IPS-15b (cell line): Measurements from ENCODE around the gene PMM2.
"Not testable (repeated sequence)": the region's sequence is repeated elsewhere in the genome, so short reads cannot be mapped to it uniquely, and the experiment has no call there.

Experiments used
- H3K27me3 ChIP-seq: one replicate; pipeline ENCODE4 v1.6.1; 2013; ENCODE audit warnings: low read length; ENCODE audit not compliant: control insufficient read depth, insufficient read depth
- H3K36me3 ChIP-seq: one replicate; pipeline ENCODE4 v1.6.1; 2013; ENCODE audit warnings: low read length; ENCODE audit not compliant: control insufficient read depth, insufficient read depth
- H3K4me1 ChIP-seq: one replicate; pipeline ENCODE4 v1.6.1; 2013; ENCODE audit warnings: mild to moderate bottlenecking, low read length; ENCODE audit not compliant: control insufficient read depth, insufficient read depth
- H3K4me3 ChIP-seq: one replicate; pipeline ENCODE4 v1.5.1; 2013; ENCODE audit warnings: low read depth, low read length
- H3K9ac ChIP-seq: one replicate; pipeline ENCODE4 v1.6.1; 2013; ENCODE audit warnings: low read depth, mild to moderate bottlenecking, low read length
- H3K9me3 ChIP-seq: one replicate; pipeline ENCODE4 v1.6.1; 2013; ENCODE audit warnings: mild to moderate bottlenecking, low read length; ENCODE audit not compliant: control insufficient read depth, insufficient read depth

PMM2 gene

DNA sequence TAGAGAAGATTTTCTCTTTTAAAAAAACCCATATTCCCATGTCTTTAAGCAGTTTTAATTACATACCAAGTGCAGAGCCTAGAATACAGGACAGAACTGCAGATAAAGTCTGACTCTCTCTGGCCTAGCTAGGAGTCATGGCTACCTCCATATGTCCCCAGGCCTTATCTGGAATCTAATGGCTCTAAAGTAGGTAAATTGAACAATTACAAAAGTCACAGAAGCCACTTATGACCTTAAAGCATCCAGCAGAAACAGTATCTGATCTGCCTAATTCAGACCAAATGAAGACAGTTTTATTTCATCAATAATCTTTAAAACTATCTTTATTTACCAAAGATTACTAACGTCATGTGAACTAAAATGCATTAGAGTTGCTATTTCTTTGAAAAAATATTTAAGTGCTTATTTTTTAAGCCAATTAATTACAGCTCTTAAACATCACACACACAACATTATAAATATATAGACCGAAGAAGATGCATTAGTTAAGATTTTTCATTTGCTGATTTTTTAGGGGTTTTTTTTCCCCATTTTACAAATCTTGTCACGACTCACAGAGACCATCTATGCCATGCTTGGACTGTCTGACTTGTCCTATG is 28.7 kb downstream of the PMM2 start:
- Histone ChIP-seq H3K27me3 (no peaks in the 10 kb centered on the region), H3K4me3 (no peak overlapping the region), H3K9ac (no peak overlapping the region), H3K9me3 (no peaks in the 10 kb centered on the region), H3K36me3 (peaks cover 11% of the 10 kb centered on the region), H3K4me1 (peaks cover 11% of the 10 kb centered on the region)

DNA sequence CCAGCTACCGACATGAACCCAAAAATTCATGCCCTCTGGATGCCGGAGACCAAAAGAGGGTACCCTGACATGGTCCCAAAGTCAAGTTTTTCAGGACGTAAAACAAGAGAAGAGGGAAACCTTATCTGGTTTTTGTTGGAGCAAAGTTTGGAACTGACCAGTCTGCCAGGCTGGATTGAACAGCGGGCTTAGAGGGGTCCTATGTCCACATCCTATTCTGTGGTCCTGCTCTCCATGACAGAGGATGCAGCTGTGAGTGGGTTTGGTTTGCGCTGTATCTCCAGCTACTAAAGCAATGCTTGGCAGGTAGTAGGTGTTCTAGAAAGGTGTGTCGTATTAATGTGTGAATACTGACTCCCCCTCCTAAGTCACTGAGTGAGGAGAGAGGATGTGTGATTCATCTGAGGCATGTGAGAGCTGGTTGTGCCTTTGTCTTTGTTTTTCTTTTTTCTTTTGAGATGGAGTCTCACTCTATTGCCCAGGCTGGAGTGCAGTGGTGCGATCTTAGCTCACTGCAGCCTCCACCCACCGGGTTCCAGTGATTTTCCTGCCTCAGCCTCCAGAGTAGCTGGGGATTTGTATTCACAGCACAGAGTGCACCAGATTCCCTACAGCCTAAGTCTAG is 31.0 kb downstream of the PMM2 start:
- H3K36me3 ChIP-seq = peaks cover 11% of the 10 kb centered on the region
- H3K27me3 ChIP-seq = no peaks in the 10 kb centered on the region
- H3K9ac ChIP-seq = no peak overlapping the region

GRCh38 chr16:8831450-8831849 is 33.8 kb downstream of the PMM2 start:
- Histone ChIP-seq H3K4me1 (peaks cover 15% of the 10 kb centered on the region), H3K4me3 (peak overlapping the region; percentile 19), H3K36me3 (peaks cover 5% of the 10 kb centered on the region), H3K27me3 (no peaks in the 10 kb centered on the region), H3K9me3 (no peaks in the 10 kb centered on the region), H3K9ac (peak overlapping the region; percentile 49)

More for the DNA sequence above, 31.0 kb downstream of the PMM2 start:
- no peaks in the 10 kb centered on the region for H3K9me3 ChIP-seq
- no peak overlapping the region for H3K4me3 ChIP-seq
- peaks cover 15% of the 10 kb centered on the region for H3K4me1 ChIP-seq

GRCh38 chr16:8831871-8832716 is 34.5 kb downstream of the PMM2 start:
- no peaks in the 10 kb centered on the region for H3K9me3 ChIP-seq
- H3K9ac ChIP-seq = peak overlapping the region; percentile 85
- peak overlapping the region; percentile 27 for H3K4me3 ChIP-seq
- peaks cover 15% of the 10 kb centered on the region for H3K4me1 ChIP-seq
- H3K36me3 ChIP-seq = peaks cover 5% of the 10 kb centered on the region
- no peaks in the 10 kb centered on the region for H3K27me3 ChIP-seq

GRCh38 chr16:8832717-8833105 is 35.1 kb downstream of the PMM2 start:
- no peaks in the 10 kb centered on the region for H3K9me3 ChIP-seq

DNA sequence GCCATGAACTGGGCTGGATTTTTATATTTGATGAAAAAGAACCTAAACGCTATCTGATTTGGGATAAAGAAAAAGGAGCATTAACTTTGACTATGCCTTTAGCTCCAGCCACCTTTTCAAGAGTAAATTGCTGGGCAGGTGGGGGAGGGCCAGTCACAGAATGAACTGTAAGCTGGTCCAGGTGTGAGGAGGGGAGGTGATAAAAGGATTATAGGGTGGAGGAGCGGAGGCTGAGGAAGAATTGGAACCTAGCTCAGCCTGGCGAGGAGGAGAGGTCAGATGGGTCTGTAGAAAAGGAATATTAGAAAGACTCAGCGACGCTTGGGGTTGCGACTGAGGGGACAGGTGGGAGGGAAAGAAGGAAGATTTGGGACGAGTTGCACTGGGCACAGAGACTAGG is 39.2 kb downstream of the PMM2 start:
- H3K9me3 ChIP-seq, H3K27me3 ChIP-seq, H3K4me1 ChIP-seq, H3K9ac ChIP-seq, H3K4me3 ChIP-seq, H3K36me3 ChIP-seq: not testable (repeated sequence)

More at GRCh38 chr16:8832717-8833105, 35.1 kb downstream of the PMM2 start:
- no peaks in the 10 kb centered on the region for H3K27me3 ChIP-seq
- peaks cover 17% of the 10 kb centered on the region for H3K4me1 ChIP-seq
- no peak overlapping the region for H3K4me3 ChIP-seq
- peaks cover 5% of the 10 kb centered on the region for H3K36me3 ChIP-seq
- peak overlapping the region; percentile 85 for H3K9ac ChIP-seq

GRCh38 chr16:8837594-8837993 is 40.0 kb downstream of the PMM2 start:
- H3K4me3 ChIP-seq, H3K4me1 ChIP-seq, H3K9ac ChIP-seq, H3K9me3 ChIP-seq, H3K27me3 ChIP-seq, H3K36me3 ChIP-seq: not testable (repeated sequence)

DNA sequence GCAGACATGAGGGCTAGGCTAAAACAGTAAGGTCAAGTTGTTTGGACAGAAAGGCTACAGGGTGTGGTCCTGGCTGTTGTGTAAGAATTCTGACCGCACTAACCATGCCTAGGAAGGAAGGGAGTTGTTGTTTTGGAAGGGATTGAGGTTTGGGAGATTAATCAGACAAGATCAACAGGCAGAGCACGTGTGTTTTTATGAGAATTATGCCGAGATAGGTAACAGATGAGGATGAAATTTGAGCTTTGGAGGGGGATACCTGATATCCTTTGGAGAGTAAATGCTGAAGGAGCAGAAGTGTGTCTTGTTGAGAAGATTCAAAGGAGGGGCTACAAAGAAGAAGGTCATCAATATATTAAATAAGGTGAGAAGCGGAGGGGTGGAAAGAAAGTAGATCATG is 44.4 kb downstream of the PMM2 start:
- not testable (repeated sequence) for H3K9ac ChIP-seq, H3K4me3 ChIP-seq, H3K36me3 ChIP-seq, H3K27me3 ChIP-seq, H3K4me1 ChIP-seq, H3K9me3 ChIP-seq

- not testable (repeated sequence) for H3K9ac ChIP-seq, H3K4me1 ChIP-seq, H3K9me3 ChIP-seq, H3K4me3 ChIP-seq, H3K27me3 ChIP-seq
- peaks cover 11% of the 10 kb centered on the region for H3K36me3 ChIP-seq
Measured at GRCh38 chr16:8843296-8843695, 45.7 kb downstream of the PMM2 start.

DNA sequence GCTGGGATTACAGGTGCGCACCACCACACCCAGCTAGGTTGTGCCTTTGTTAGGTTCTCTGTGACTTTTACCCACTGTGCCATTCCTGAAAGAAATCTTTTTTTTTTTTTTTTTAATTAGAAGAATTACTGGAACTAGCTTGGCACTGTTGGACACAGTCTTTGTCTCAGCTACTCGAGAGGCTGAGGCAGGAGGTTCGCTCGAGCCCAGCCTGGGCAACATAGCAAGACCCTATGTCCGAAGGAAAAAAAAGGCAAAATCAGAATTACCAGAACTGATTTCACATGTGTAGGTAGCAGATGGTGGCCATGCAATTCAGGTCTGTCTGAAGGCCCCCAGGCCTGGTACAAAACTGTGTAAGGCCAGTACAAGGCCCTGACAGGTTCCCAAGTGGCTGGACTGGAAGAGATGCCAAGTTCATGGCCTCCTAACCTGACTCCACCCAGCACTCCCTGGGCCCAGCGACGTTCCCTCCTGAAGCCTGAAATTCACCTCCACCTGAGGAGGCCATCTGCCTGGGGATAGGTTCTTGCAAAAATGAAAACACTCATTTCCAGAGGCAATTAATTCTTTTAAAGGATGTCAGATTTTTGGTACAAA is 48.2 kb downstream of the PMM2 start:
- no peak overlapping the region for H3K4me3 ChIP-seq
- no peak overlapping the region for H3K9ac ChIP-seq
- no peaks in the 10 kb centered on the region for H3K9me3 ChIP-seq
- H3K36me3 ChIP-seq = peaks cover 32% of the 10 kb centered on the region
- no peaks in the 10 kb centered on the region for H3K27me3 ChIP-seq
- peaks cover 2% of the 10 kb centered on the region for H3K4me1 ChIP-seq

- Histone ChIP-seq H3K9ac (no peak overlapping the region), H3K9me3 (no peaks in the 10 kb centered on the region), H3K4me3 (no peak overlapping the region), H3K36me3 (peaks cover 34% of the 10 kb centered on the region), H3K4me1 (peaks cover 2% of the 10 kb centered on the region), H3K27me3 (no peaks in the 10 kb centered on the region)
Measured at GRCh38 chr16:8846401-8846932, 48.8 kb downstream of the PMM2 start.
